Heart left ventricle (tissue), 16 donors: ENCODE data around the gene PEA15. TPM values are rescaled to one million over a fixed set of nuclear protein-coding genes. Genes with fewer than 3 reads are reported as not detected.

ENCODE experiments used
- ATAC-seq, 4 donors: fragments of 200-7000 bp; cut with Tn5 transposase; one replicate each; pipeline ENCODE4 v1.9.1; 2020 to 2022; ENCODE audit warnings: moderate library complexity in 4 of 4, mild to moderate bottlenecking in 3 of 4, moderate number of reproducible peaks in 1 of 4
- DNase-seq, 5 donors: peaks; one replicate each; pipeline ENCODE4 v3.0.0-alpha.2; 2020
- H3K27ac ChIP-seq, 12 donors: fragments of 200-600 bp; sonication (generic) in 4 of 12; one replicate each; pipeline versions ENCODE4 v1.5.0 to v1.8.0; 2016 to 2022; ENCODE audit warnings: mild to moderate bottlenecking in 2 of 12
- H3K27me3 ChIP-seq, 9 donors: fragments of 200-600 bp; sonication (generic) in 2 of 9; one replicate each; pipeline versions ENCODE4 v1.5.1 to v1.8.0; 2016 to 2022; ENCODE audit warnings: mild to moderate bottlenecking in 3 of 9
- H3K36me3 ChIP-seq, 9 donors: fragments of 200-600 bp; sonication (generic) in 2 of 9; one replicate each; pipeline versions ENCODE4 v1.5.0 to v1.8.0; 2018 to 2022; ENCODE audit warnings: mild to moderate bottlenecking in 2 of 9
- H3K4me1 ChIP-seq, 12 donors: fragments of 200-600 bp; sonication (generic) in 4 of 12; one replicate each; pipeline versions ENCODE4 v1.5.0 to v1.8.0; 2016 to 2022; ENCODE audit warnings: mild to moderate bottlenecking in 3 of 12
- H3K4me3 ChIP-seq, 12 donors: fragments of 200-600 bp; sonication (generic) in 4 of 12; one replicate each; pipeline versions ENCODE4 v1.5.0 to v1.8.0; 2017 to 2022; ENCODE audit warnings: mild to moderate bottlenecking in 9 of 12, moderate library complexity in 4 of 12
- H3K9me3 ChIP-seq, 12 donors: fragments of 200-600 bp; sonication (generic) in 4 of 12; one replicate each; pipeline versions ENCODE4 v1.5.0 to v1.8.0; 2016 to 2022; ENCODE audit warnings: mild to moderate bottlenecking in 1 of 12
- POLR2A ChIP-seq, 2 donors: fragments of 450-650 bp; IDR thresholded peaks; one replicate each; pipeline ENCODE4 v1.6.1; 2017; ENCODE audit warnings: antibody characterized with exemption in 2 of 2, mild to moderate bottlenecking in 2 of 2, moderate library complexity in 2 of 2
- WGBS, 4 donors: extraction: QIAGEN DNeasy Blood & Tissue Kit in 2 of 4; methylation state at CpG; one replicate each; pipeline versions ENCODE4 v1.1.5 to v1.1.7; 2013 to 2018; 5-methylcytosine and 5-hydroxymethylcytosine counted together
- intact Hi-C, 10 donors: fragments of 100-400 bp; cut with DNase I; formaldehyde crosslinking; loops; one replicate each; pipeline versions ENCODE4 v1.11.1 to v1.14.2; 2022
- polyA plus RNA-seq, 2 donors: library from polyadenylated mRNA; stranded (reverse); fragments of 200-250 nt; gene quantifications; one replicate each; pipeline ENCODE4 v1.2.3, GENCODE V29; 2013
- total RNA-seq, 9 donors: library from RNA; depleted of rRNA in 2 of 9; stranded (reverse); fragments of >200 nt in 2 of 9; fragmentation: NEBNext Ultra II Directional in 3 of 9; extraction: Animal tissue kit (Norgen Biotek cat#: 25700) in 3 of 9; gene quantifications; one replicate each; pipeline versions ENCODE4 v1.1.0 to v1.2.4, GENCODE V29; 2016 to 2023
- TF ChIP-seq, protein P1 (sequence below), 12 donors: fragments of 200-600 bp; sonication (generic) in 4 of 12; IDR thresholded peaks; one replicate each; pipeline versions ENCODE4 v1.5.0 to v1.8.0; 2018 to 2022; ENCODE audit warnings: antibody characterized with exemption in 12 of 12, mild to moderate bottlenecking in 5 of 12
- donor health status: ischemic (EF 13 %, LVEDD 7.1; RV severe dilation, severe dysfunction).
- donor health status: healthy with polysubstance abuse.
- donor health status: DM: no; HTN: yes; CAD: no.
- donor health status: DM: no; HTN: no; CAD: no.
- donor health status: ischemic (EF 25% LVEDD 6.9; RV normal size, moderate dysfunction).
- donor health status: ischemic (EF 25% LVEDD 5.7; RV mildly dilated, moderate dysfunction).
- donor health status: healthy.
- donor health status: DM: yes; HTN: yes; CAD: no.
- donor health status: ischemic (EF 35%, LVEDD 5.7; RV mildly dilated, moderate dysfunction).
- donor health status: nonischemic (EF 11% LVEDD 7.7; RV severe dilation, severe dysfunction).
- donor health status: DM: yes; HTN: yes; CAD: no.
- donor health status: PGD.
- donor health status: ischemic (EF 29% LVEDD 5.4; RV normal size, mild dysfunction).
- donor health status: nonischemic (EF 23%, LVEDD 6.1; RV moderate dilation, normal function).

Gene PEA15
- total and polyA plus RNA-seq, 11 donors = 134 to 1,078 (median 290) TPM

DNA sequence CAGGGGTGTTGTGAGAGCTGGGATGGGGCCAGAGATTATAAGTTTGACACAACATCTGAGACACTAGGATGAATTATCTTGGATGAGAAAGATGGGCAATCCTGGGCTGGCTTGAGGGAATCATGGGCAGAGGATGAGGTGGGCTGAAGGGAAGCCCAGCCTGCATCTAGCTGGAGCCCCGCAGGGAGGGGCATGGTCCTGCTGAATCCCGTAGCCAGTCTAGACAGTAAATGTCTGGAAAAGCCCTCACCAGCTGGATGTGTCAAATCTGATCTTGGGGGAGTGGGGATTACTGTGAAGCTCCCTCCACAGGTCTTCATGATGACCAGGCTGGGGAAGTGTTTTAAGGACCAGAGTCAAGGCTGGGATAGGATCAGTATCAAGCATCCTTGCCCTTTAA, 18.5 kb upstream of the PEA15 start:
- ATAC-seq (no peak), DNase-seq (no peak)
- H3K9me3 ChIP-seq = no peaks in the 10 kb centered on the region
- no peak overlapping the region for H3K4me3 ChIP-seq
- peaks cover 0 to 26% (median 14%) of the 10 kb centered on the region in 12 donors for H3K4me1 ChIP-seq
- H3K36me3 ChIP-seq = no peaks in the 10 kb centered on the region
- TF ChIP-seq, protein P1, sequence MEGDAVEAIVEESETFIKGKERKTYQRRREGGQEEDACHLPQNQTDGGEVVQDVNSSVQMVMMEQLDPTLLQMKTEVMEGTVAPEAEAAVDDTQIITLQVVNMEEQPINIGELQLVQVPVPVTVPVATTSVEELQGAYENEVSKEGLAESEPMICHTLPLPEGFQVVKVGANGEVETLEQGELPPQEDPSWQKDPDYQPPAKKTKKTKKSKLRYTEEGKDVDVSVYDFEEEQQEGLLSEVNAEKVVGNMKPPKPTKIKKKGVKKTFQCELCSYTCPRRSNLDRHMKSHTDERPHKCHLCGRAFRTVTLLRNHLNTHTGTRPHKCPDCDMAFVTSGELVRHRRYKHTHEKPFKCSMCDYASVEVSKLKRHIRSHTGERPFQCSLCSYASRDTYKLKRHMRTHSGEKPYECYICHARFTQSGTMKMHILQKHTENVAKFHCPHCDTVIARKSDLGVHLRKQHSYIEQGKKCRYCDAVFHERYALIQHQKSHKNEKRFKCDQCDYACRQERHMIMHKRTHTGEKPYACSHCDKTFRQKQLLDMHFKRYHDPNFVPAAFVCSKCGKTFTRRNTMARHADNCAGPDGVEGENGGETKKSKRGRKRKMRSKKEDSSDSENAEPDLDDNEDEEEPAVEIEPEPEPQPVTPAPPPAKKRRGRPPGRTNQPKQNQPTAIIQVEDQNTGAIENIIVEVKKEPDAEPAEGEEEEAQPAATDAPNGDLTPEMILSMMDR (IDR thresholded peaks at IDR 0.05) = no peak
- TF ChIP-seq POLR2A (IDR thresholded peaks at IDR 0.05) = no peak
- 54 to 69% (median 67%) methylated on average over 2 of the region's 2 CpGs for WGBS, 4 donors
- H3K27ac ChIP-seq = no peak overlapping the region
- H3K27me3 ChIP-seq = no peaks in the 10 kb centered on the region
- intact Hi-C loops = loop anchor here in 1 of 10 donors (5.0 kb wide), 1 partner anchor 79 kb away; no protein-coding TSS in a partner anchor

DNA sequence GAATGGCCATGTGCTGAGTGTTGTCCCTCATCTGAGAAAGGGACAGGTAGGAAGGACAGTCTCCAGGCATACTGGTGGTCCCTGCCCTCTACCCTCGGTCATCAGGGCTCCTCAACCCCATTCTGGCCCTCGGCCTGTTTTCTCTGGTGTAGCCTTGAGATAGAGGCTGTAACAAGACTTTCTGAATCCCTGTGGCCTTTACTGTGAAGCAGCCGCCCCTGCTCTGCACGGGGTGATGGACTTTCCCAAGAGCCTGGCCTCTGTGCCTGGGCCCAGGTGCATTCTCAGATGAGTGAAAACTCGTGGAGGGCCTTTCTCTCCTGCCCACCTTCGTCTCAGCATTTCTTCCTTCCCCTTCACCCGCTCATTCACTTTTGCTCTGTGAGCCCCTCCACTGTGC, 17.8 kb upstream of the PEA15 start:
- intact Hi-C loops = loop anchor here in 1 of 10 donors (5.0 kb wide), 1 partner anchor 80 kb away; no protein-coding TSS in a partner anchor
- ATAC-seq = no peak
- Histone ChIP-seq H3K36me3 (no peaks in the 10 kb centered on the region), H3K4me1 (peaks cover 0 to 30% (median 14%) of the 10 kb centered on the region in 12 donors), H3K4me3 (no peak overlapping the region), H3K9me3 (no peaks in the 10 kb centered on the region), H3K27me3 (no peaks in the 10 kb centered on the region), H3K27ac (no peak overlapping the region)
- TF ChIP-seq, protein P1 (IDR thresholded peaks at IDR 0.05) = no peak
- TF ChIP-seq POLR2A (IDR thresholded peaks at IDR 0.05) = no peak
- WGBS, 4 donors = 84 to 92% (median 87%) methylated on average over 5 to 7 of the region's 7 CpGs
- DNase-seq = no peak

DNA sequence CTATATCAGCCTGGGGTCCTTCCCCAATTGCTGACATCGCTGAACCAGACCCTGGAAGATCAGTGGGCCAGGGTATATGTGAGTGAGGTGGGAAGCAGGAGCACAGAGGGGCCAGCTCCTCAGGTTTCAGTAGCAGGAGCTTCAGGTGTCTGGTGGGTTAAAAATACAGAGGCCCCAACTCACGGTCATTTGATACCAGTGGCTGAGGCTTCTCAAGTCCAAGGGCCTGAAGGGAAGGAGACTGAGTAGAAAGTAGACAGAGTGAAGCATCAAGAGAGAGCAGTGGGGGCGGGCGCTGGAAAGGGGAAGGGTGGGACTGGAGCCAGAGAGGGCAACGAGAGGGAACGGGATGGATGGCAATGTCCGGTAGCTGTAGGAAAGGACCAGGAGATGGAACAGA, 16.8 kb upstream of the PEA15 start:
- WGBS, 4 donors = 90 to 92% (median 92%) methylated on average over 7 of the region's 7 CpGs
- DNase-seq (no peak), ATAC-seq (no peak)
- intact Hi-C loops = loop anchor here in 1 of 10 donors (5.0 kb wide), 1 partner anchor 81 kb away; no protein-coding TSS in a partner anchor
- TF ChIP-seq, protein P1 (IDR thresholded peaks at IDR 0.05) = no peak
- no peak for TF ChIP-seq POLR2A (IDR thresholded peaks at IDR 0.05)
- H3K27ac ChIP-seq = no peak overlapping the region
- H3K9me3 ChIP-seq = no peaks in the 10 kb centered on the region
- peaks cover 0 to 39% (median 20%) of the 10 kb centered on the region in 12 donors for H3K4me1 ChIP-seq
- H3K27me3 ChIP-seq = no peaks in the 10 kb centered on the region
- no peak overlapping the region for H3K4me3 ChIP-seq
- no peaks in the 10 kb centered on the region for H3K36me3 ChIP-seq

DNA sequence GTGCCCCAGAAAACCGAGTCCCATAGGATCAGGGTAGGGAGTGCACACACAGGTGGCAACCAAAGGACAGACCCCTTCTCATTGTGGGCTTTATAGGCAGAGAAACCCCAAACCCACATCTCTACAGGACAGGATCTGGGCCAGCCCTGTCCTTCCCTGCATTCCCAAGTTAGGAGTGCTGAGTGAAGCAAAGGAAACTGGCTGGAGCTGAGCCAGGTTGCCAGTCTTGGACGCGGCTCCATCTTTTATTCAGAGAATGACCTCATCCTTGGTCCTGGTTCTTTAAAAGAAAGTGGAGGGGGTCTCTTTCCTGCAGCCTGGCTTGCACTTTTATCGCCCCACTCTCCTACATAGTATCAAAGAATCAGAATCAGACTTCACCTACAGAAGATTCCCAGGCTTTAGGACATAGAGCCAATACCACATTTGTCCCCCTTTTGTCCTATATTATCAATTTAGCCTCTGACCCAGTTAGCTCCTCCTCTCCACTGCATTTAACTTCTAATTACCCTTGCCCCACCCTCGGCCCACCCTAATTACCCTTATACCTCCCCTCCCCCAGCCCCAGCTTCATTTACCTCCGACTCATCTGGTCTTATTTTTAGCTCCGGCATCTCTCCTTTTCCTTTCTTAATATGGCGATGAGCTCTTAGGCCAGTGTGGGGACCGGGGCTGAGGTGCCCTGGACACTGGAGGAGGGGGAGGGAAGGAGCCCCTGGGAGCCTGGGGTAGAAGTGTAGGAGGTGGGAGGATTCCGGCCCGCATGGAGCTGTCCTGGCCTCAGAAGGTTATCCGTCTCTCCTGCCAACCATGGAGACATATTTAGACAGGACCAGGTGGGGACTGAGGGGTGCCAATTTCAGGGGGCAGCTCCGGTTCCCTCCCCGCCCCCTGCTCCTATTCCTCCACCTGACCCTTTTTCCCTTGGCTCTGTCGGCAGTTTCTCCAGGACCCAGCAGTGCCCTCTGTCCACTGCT, 15.2 kb upstream of the PEA15 start, which contains the start of gene CASQ1:
Gene CASQ1 (plus strand): TSS at position 927 of the 977 bp plus-strand sequence. CDS start 177 bp downstream, outside the sequence.
- intact Hi-C loops = loop anchor here in 8 of 10 donors (2.0 to 10.0 kb wide), 12 partner anchors 29 to 187 kb away; partner anchors contain the start of gene ATP1A2 (in 1 of the 8)
- no peaks in the 10 kb centered on the region for H3K27me3 ChIP-seq
- ATAC-seq (peak; percentile 16 to 60 (median 42)), DNase-seq (peak in 4 of 5 donors; percentile 62 to 78 (median 74))
- no peaks in the 10 kb centered on the region for H3K9me3 ChIP-seq
- TF ChIP-seq POLR2A (IDR thresholded peaks at IDR 0.05) = no peak
- TF ChIP-seq, protein P1 (IDR thresholded peaks at IDR 0.05) = no peak
- no peaks in the 10 kb centered on the region for H3K36me3 ChIP-seq
- peaks cover 0 to 42% (median 21%) of the 10 kb centered on the region in 12 donors for H3K4me1 ChIP-seq
- peak within 1 kb of the TSS in 11 of 12 donors; percentile 2 to 85 (median 71) for H3K27ac ChIP-seq
- H3K4me3 ChIP-seq = peak within 1 kb of the TSS in 5 of 12 donors; percentile 1 to 34 (median 16)
- WGBS, 4 donors = 30 to 36% (median 32%) methylated on average over 15 of the region's 15 CpGs
